Muscle layer of colon (tissue), 2 donors: Measurements from ENCODE around the gene KANSL1L.

ENCODE experiments used
- H3K27ac ChIP-seq: one replicate; pipeline ENCODE4 v1.7.0; 2013; ENCODE audit warnings: low read depth, mild to moderate bottlenecking, low read length, moderate library complexity
- H3K27me3 ChIP-seq, 2 donors: one replicate each; pipeline ENCODE4 v1.7.0; 2013; ENCODE audit warnings: low read length in 2 of 2, mild to moderate bottlenecking in 2 of 2; ENCODE audit not compliant: insufficient read depth in 2 of 2, control insufficient read depth in 1 of 2
- H3K36me3 ChIP-seq: one replicate; pipeline ENCODE4 v1.7.0; 2013; ENCODE audit warnings: mild to moderate bottlenecking, low read length; ENCODE audit not compliant: insufficient read depth
- H3K4me1 ChIP-seq: one replicate; pipeline ENCODE4 v1.7.0; 2013; ENCODE audit warnings: mild to moderate bottlenecking, low read length; ENCODE audit not compliant: insufficient read depth
- H3K4me3 ChIP-seq, 2 donors: one replicate each; pipeline ENCODE4 v1.7.0; 2013; ENCODE audit warnings: low read length in 2 of 2, low read depth in 1 of 2, mild to moderate bottlenecking in 1 of 2, moderate library complexity in 1 of 2
- H3K9ac ChIP-seq: one replicate; pipeline ENCODE4 v1.7.0; 2013; ENCODE audit warnings: low read length
- H3K9me3 ChIP-seq: one replicate; pipeline ENCODE4 v1.7.0; 2013; ENCODE audit warnings: mild to moderate bottlenecking, low read length
- donor health status: abdominal sarcoma.
- donor health status: Adenocarcinoma of cecum.

KANSL1L gene

DNA sequence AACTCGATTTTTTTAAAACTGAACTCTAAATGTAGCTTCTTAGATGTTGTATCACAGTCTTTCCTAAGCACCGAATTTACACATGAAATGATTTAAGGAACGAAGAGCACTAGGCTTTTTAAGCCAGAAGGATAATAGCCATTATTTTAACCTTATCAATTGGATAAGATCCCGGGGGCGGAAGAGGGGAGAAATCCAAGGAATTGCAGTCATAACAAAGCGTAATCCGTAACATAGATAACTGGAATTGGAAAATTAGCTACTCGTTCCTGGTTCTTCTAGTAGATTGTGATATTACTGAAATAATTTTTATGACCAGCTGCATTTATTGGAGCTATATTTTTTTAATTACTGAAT is 988 bp upstream of the KANSL1L start:
- H3K9ac ChIP-seq: peak overlapping the region; percentile 71
- H3K9me3 ChIP-seq: no peaks in the 10 kb centered on the region
- H3K27ac ChIP-seq: peak overlapping the region; percentile 74
- H3K27me3 ChIP-seq: no peaks in the 10 kb centered on the region
- H3K4me3 ChIP-seq: peak overlapping the region; percentile 47 to 70
- H3K4me1 ChIP-seq: peaks cover 19% of the 10 kb centered on the region
- H3K36me3 ChIP-seq: no peaks in the 10 kb centered on the region

GRCh38 chr2:210170446-210171303 is 534 bp downstream of the KANSL1L start:
- H3K4me3 ChIP-seq: peak overlapping the region; percentile 66 to 90
- H3K9me3 ChIP-seq: no peaks in the 10 kb centered on the region
- peak overlapping the region; percentile 98 for H3K27ac ChIP-seq
- H3K27me3 ChIP-seq: no peaks in the 10 kb centered on the region
- H3K4me1 ChIP-seq: peaks cover 33% of the 10 kb centered on the region
- peak overlapping the region; percentile 89 for H3K9ac ChIP-seq
- no peaks in the 10 kb centered on the region for H3K36me3 ChIP-seq

DNA sequence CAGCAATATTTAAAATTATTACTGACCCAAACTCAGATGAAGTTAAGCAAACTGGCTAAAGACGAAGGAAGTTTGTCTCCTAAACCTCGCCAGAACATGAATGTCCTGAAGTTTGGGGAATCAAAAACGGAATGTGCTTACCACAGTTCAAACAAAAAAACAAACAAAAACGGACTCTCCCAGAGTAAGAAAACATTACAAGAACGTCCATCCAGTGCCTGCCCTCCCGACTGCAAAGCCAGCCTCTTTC is 1.1 kb downstream of the KANSL1L start:
- peak overlapping the region; percentile 66 to 90 for H3K4me3 ChIP-seq

DNA sequence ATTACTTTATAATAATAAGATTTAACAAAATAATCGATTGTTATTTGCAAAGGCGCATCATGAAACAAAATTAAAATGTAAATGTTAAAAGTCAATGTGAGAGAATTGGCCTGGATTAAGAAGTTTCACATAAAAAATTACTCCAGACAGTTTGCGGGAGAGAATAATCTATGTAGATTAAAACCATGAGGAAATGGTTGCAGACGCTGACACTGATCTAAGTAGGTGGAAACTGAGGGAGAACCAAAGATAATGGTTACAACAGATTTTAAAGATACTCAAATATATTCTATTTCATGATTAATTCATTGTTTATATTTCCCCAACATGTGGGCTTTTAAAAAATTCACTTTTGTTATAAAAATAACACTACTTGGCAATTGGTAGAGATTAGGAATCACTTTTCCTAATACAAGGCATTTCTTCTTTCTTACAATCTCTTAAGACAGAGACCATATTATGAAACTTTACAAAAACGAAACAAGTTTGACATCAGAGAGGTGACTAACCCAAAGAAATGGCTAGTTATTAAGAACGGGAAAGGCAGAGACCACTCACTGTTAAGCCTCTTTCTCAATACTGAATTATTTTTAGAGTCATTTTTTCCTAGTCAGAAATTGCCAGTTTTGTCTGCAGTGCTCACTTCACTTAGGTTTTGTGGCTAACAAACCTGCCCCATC is 1.6 kb downstream of the KANSL1L start:
- peak overlapping the region; percentile 98 for H3K27ac ChIP-seq
- peak overlapping the region; percentile 89 for H3K9ac ChIP-seq
- H3K36me3 ChIP-seq: no peaks in the 10 kb centered on the region
- H3K9me3 ChIP-seq: no peaks in the 10 kb centered on the region
- peaks cover 35% of the 10 kb centered on the region for H3K4me1 ChIP-seq
- H3K27me3 ChIP-seq: no peaks in the 10 kb centered on the region
- H3K4me3 ChIP-seq: peak overlapping the region; percentile 66 to 90

More for the DNA sequence above, 1.1 kb downstream of the KANSL1L start:
- peak overlapping the region; percentile 98 for H3K27ac ChIP-seq
- no peaks in the 10 kb centered on the region for H3K9me3 ChIP-seq
- peak overlapping the region; percentile 89 for H3K9ac ChIP-seq
- H3K36me3 ChIP-seq: no peaks in the 10 kb centered on the region
- no peaks in the 10 kb centered on the region for H3K27me3 ChIP-seq
- peaks cover 35% of the 10 kb centered on the region for H3K4me1 ChIP-seq

GRCh38 chr2:210167227-210167626 is 4.0 kb downstream of the KANSL1L start:
- no peak overlapping the region for H3K27ac ChIP-seq

GRCh38 chr2:210162466-210163124 is 8.6 kb downstream of the KANSL1L start:
- Histone ChIP-seq H3K9me3 (no peaks in the 10 kb centered on the region), H3K9ac (no peak overlapping the region), H3K4me3 (no peak overlapping the region), H3K27ac (no peak overlapping the region), H3K27me3 (no peaks in the 10 kb centered on the region), H3K36me3 (no peaks in the 10 kb centered on the region), H3K4me1 (peaks cover 28% of the 10 kb centered on the region)

More at GRCh38 chr2:210167227-210167626, 4.0 kb downstream of the KANSL1L start:
- H3K4me3 ChIP-seq: no peak overlapping the region
- H3K4me1 ChIP-seq: peaks cover 44% of the 10 kb centered on the region
- no peaks in the 10 kb centered on the region for H3K9me3 ChIP-seq
- no peaks in the 10 kb centered on the region for H3K27me3 ChIP-seq
- H3K9ac ChIP-seq: no peak overlapping the region
- H3K36me3 ChIP-seq: no peaks in the 10 kb centered on the region

DNA sequence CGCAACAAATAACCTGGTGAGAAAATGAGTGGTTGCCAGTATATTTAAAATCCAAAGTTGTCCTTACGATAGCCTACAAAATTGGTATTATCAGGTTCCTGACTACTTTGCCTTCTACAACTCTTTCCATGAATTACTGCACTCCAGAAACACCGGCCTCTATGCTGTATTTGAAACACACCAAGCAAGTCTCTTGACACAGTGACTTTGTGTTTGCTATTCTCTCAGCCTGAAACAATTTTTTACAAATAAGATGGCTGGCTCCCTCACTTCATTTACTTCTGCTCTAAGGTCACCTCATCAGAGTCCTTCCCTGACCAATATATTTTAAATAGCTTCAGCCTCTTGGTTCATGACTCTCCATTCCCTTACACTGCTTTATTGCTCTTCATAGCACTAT is 12.2 kb downstream of the KANSL1L start:
- Histone ChIP-seq H3K4me1 (peaks cover 9% of the 10 kb centered on the region), H3K9me3 (no peaks in the 10 kb centered on the region), H3K36me3 (peaks cover 3% of the 10 kb centered on the region), H3K4me3 (no peak overlapping the region), H3K27me3 (no peaks in the 10 kb centered on the region), H3K27ac (no peak overlapping the region), H3K9ac (no peak overlapping the region)

DNA sequence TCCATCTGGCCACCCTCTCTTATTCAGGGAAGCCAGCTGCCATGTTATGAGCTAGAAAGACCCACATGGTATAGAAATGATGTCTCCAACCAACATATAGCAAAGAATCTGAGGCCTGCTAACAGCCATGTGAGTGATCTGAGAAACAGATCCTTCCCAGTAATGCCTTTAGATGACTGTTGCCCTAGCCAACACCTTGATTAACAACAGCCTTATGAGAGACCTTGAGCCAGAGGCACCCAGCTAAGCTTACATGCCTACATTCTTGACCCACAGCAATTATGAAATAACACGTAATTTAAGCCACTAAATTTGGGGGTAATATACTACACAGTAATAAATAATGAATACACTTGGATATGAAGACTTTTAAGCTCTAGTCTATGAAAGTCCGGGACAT is 13.0 kb downstream of the KANSL1L start:
- Histone ChIP-seq H3K9me3 (no peaks in the 10 kb centered on the region), H3K27me3 (no peaks in the 10 kb centered on the region), H3K4me3 (no peak overlapping the region), H3K9ac (no peak overlapping the region), H3K4me1 (peaks cover 9% of the 10 kb centered on the region), H3K36me3 (peaks cover 10% of the 10 kb centered on the region), H3K27ac (no peak overlapping the region)

DNA sequence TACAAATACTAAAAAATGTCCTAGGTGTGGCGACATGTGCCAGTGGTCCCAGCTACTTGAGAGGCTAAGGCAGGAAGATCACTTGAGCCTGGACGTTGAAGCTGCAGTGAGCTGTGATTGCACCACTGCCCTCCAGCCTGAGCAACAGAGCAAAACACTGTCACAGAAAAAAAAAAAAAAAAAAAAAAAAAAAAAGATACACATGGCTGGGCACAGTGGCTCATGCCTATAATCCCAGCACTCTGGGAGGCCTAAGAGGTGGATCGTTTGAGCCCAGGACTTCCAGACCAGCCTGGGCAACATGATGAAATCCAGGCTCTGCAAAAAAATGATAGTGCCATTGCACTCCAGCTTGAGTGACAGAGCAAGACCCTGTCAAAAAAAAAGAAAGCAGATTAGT is 13.7 kb downstream of the KANSL1L start:
- no peaks in the 10 kb centered on the region for H3K9me3 ChIP-seq
- H3K27ac ChIP-seq: no peak overlapping the region
- peaks cover 3% of the 10 kb centered on the region for H3K4me1 ChIP-seq
- H3K27me3 ChIP-seq: no peaks in the 10 kb centered on the region
- H3K9ac ChIP-seq: no peak overlapping the region
- no peak overlapping the region for H3K4me3 ChIP-seq
- H3K36me3 ChIP-seq: peaks cover 10% of the 10 kb centered on the region

DNA sequence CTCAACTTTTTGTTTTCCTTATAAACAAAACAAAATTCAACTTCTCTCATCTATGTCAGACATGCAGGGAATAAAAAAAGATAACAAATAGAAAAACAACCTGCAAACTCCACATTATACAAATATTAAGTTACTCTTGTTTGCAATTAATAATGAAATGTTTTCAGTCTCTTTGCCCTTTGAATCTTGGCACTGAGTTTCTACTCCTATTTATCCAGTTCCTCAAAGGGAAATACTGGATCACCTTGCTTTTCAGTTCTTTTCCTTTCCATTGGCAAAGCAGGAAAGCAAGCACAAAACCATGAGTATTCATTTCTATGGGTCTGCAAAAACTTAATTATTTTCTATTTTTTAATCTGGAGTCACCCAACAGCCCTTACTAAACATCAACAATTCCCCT is 23.6 kb downstream of the KANSL1L start:
- Histone ChIP-seq H3K27ac (no peak overlapping the region), H3K27me3 (no peaks in the 10 kb centered on the region), H3K9ac (no peak overlapping the region), H3K4me1 (no peaks in the 10 kb centered on the region), H3K9me3 (no peaks in the 10 kb centered on the region), H3K4me3 (no peak overlapping the region), H3K36me3 (peaks cover 22% of the 10 kb centered on the region)

DNA sequence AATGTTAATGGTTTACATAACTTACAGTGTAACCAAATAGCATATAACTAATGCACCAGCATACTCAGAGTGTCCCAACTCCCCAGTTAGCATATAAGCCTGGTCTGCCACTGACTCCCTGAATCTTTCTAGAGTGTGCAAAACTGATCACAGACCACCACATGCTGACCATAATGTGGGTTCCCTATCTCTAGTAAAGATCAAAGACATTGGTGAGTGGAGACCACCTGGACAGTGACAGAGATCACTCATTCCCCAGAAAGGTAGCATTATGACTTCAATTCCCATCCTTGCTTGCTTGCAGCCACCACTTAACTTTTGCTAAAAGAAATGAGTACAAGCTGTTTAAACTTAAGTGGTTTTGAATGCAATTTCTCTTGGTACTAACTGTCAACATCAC is 39.0 kb downstream of the KANSL1L start:
- H3K27ac ChIP-seq: no peak overlapping the region
- no peaks in the 10 kb centered on the region for H3K27me3 ChIP-seq
- no peak overlapping the region for H3K4me3 ChIP-seq
- no peaks in the 10 kb centered on the region for H3K9me3 ChIP-seq
- peaks cover 7% of the 10 kb centered on the region for H3K36me3 ChIP-seq
- no peaks in the 10 kb centered on the region for H3K4me1 ChIP-seq
- H3K9ac ChIP-seq: no peak overlapping the region
